ENCODE data around the gene CCL27. TPM values are rescaled to one million over a fixed set of nuclear protein-coding genes. Genes with fewer than 3 reads are reported as not detected.

The CCL27 gene
- total and polyA plus RNA-seq, 2 donors (not counting 1 experiment from before 2014, with no cell fraction given), result not detected

GRCh38 chr9:34669809-34670562 is 7.5 kb upstream of the CCL27 start:
- ATAC-seq (ENCODE audit: low read depth), result no peak
- Histone ChIP-seq H3K4me2 (replicated peaks; ENCODE audit: low read depth, low read length, poor library complexity, severe bottlenecking) (no peak overlapping the region), H3K4me1 (ENCODE audit: control insufficient read depth in 2 of 2, insufficient read depth in 2 of 2, low read length in 2 of 2) (peaks cover 4 to 10% of the 10 kb centered on the region in 2 donors), H3K27ac (ENCODE audit: low read length in 2 of 2) (no peak overlapping the region), H3K79me2 (ENCODE audit: control insufficient read depth, insufficient read depth, low read length) (no peaks in the 10 kb centered on the region), H3K9me3 (ENCODE audit: control extremely low read depth in 1 of 3, control insufficient read depth in 2 of 3, insufficient read depth in 1 of 3, low read length in 2 of 3) (peaks cover 0 to 15% (median 8%) of the 10 kb centered on the region in 3 donors), H3K4me3 (ENCODE audit: control extremely low read depth in 1 of 5, extremely low read depth in 1 of 5, insufficient read depth in 1 of 5, low read depth in 2 of 5, low read length in 4 of 5) (no peak overlapping the region), H3K36me3 (replicated peaks in 1 of 2; ENCODE audit: control extremely low read depth in 1 of 2, control insufficient read depth in 1 of 2, extremely low read depth in 1 of 2, insufficient read depth in 2 of 2, low read length in 1 of 2) (no peaks in the 10 kb centered on the region), H2AFZ (ENCODE audit: insufficient read depth, low read depth, low read length, poor library complexity, severe bottlenecking) (no peak overlapping the region), H4K20me1 (ENCODE audit: control insufficient read depth, insufficient read depth, low read length, poor library complexity, severe bottlenecking) (no peaks in the 10 kb centered on the region), H3K9ac (ENCODE audit: low read length) (no peak overlapping the region), H3K27me3 (replicated peaks in 1 of 4; ENCODE audit: control extremely low read depth in 1 of 4, control insufficient read depth in 3 of 4, insufficient read depth in 4 of 4, low read length in 3 of 4) (peaks cover 0 to 2% (median 0%) of the 10 kb centered on the region in 4 experiments)
- DNase-seq, result no peak
- Mint-ChIP-seq H3K9me3 (ENCODE audit: insufficient read depth) (peaks cover 10% of the 10 kb centered on the region), H3K4me1 (peaks cover 11% of the 10 kb centered on the region), H3K4me3 (no peak overlapping the region), H3K27ac (no peak overlapping the region), H3K27me3 (no peaks in the 10 kb centered on the region)
- WGBS (ENCODE audit: insufficient coverage), result 92% methylated on average over 2 of the region's 5 CpGs
- TF ChIP-seq EZH2 (IDR thresholded peaks at IDR 0.05; ENCODE audit: borderline replicate concordance, insufficient read depth, low read depth, low read length, poor library complexity, severe bottlenecking) (no peak), CTCF (IDR thresholded peaks at IDR 0.05) (no peak)
- intact Hi-C loops (cut with micrococcal nuclease), result loop anchor here (5.0 kb wide), 2 partner anchors 293 to 1142 kb away; partner anchors contain the start of genes MYORG and SPAG8
- ChIA-PET CTCF (interaction anchor here (1.5 kb wide), 1 partner anchor 32 kb away, joined by 3 read pairs; no protein-coding TSS in a partner anchor), POLR2A (interaction anchor here (0.6 kb wide), 1 partner anchor 731 kb away, joined by 5 read pairs; no protein-coding TSS in a partner anchor)

Data from B cell (primary cell).